GM20431 (cell line): Measurements from ENCODE around the gene BIRC3.

Experiments used
- in situ Hi-C: fragments of 300-500 bp; cut with MseI, MboI; formaldehyde crosslinking; loops from one replicate; pipeline ENCODE4 v1.15.0; 2020; ENCODE audit warnings: low sequenced_read_pairs; ENCODE audit not compliant: unreplicated experiment

BIRC3 gene

GRCh38 chr11:102361086-102362031 lies 44.1 kb downstream of the BIRC3 start:
- in situ Hi-C loops, result no loop called here

GRCh38 chr11:102364991-102365390 lies 47.7 kb downstream of the BIRC3 start:
- in situ Hi-C loops, result no loop called here

- in situ Hi-C loops, result no loop called here
These were observed 50.1 kb downstream of the BIRC3 start for GRCh38 chr11:102367364-102367763.

GRCh38 chr11:102368472-102368871 lies 51.2 kb downstream of the BIRC3 start:
- in situ Hi-C loops, result no loop called here

GRCh38 chr11:102374633-102375424 lies 57.5 kb downstream of the BIRC3 start:
- in situ Hi-C loops, result loop anchor here (25.0 kb wide), 1 partner anchor 112 kb away; no protein-coding TSS in a partner anchor

- in situ Hi-C loops, result loop anchor here (25.0 kb wide), 1 partner anchor 111 kb away; no protein-coding TSS in a partner anchor
These were observed 58.6 kb downstream of the BIRC3 start for GRCh38 chr11:102375720-102376399.

- in situ Hi-C loops, result loop anchor here (25.0 kb wide), 1 partner anchor 109 kb away; no protein-coding TSS in a partner anchor
These were observed 60.6 kb downstream of the BIRC3 start for GRCh38 chr11:102377891-102378290.

- in situ Hi-C loops, result loop anchor here (25.0 kb wide), 1 partner anchor 108 kb away; no protein-coding TSS in a partner anchor
These were observed 61.5 kb downstream of the BIRC3 start for GRCh38 chr11:102378818-102379217.

- in situ Hi-C loops, result loop anchor here (25.0 kb wide), 1 partner anchor 105 kb away; no protein-coding TSS in a partner anchor
These were observed 65.1 kb downstream of the BIRC3 start for GRCh38 chr11:102382384-102382783.

GRCh38 chr11:102383839-102384238 lies 66.6 kb downstream of the BIRC3 start:
- in situ Hi-C loops, result loop anchor here (25.0 kb wide), 1 partner anchor 103 kb away; no protein-coding TSS in a partner anchor

GRCh38 chr11:102384419-102385079 lies 67.3 kb downstream of the BIRC3 start:
- in situ Hi-C loops, result loop anchor here (25.0 kb wide), 1 partner anchor 103 kb away; no protein-coding TSS in a partner anchor

GRCh38 chr11:102385085-102386007 lies 68.1 kb downstream of the BIRC3 start:
- in situ Hi-C loops, result loop anchor here (25.0 kb wide), 1 partner anchor 102 kb away; no protein-coding TSS in a partner anchor

GRCh38 chr11:102386136-102386734 lies 69.0 kb downstream of the BIRC3 start:
- in situ Hi-C loops, result loop anchor here (25.0 kb wide), 1 partner anchor 101 kb away; no protein-coding TSS in a partner anchor

GRCh38 chr11:102387043-102387781 lies 69.9 kb downstream of the BIRC3 start:
- in situ Hi-C loops, result loop anchor here (25.0 kb wide), 1 partner anchor 100 kb away; no protein-coding TSS in a partner anchor
